T47D (cell line): ENCODE data around the gene TTC38.

ENCODE experiments used
- DNase-seq, 2 experiments: peaks; one replicate each; pipeline versions ENCODE4 v3.0.0 to v3.0.0-alpha.2; 2011 to 2012; ENCODE audit warnings: low read depth in 1 of 2, low spot score in 1 of 2
- JUND ChIP-seq: IDR thresholded peaks from 2 replicates; pipeline ENCODE4 v1.6.1; 2012; ENCODE audit warnings: low read depth
- in situ Hi-C: cut with HindIII; loops from 2 replicates; pipeline ENCODE4 v1.10.0; 2016; ENCODE audit warnings: low sequenced_read_pairs, low pct_unique_long_range_greater_than_20kb

Gene TTC38

DNA sequence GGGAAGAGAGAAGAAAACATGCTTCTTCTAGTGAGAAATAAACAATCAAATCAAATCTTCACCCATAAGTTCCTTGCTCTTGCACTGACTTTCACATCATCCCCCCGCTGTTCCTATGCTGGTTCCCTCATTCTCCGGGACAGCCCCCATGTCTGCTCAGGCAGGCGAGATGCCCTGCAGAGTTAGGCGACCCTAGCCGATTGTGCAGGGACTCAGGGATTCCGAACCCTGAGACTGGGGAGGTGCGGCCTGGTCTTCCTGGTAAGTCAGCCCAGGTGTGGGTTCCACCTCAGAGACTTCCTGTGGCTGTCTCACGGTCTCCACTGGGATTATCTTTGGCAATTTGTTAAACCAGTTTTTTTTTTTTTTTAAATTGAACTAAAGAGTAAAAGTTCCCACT lies 6.6 kb downstream of the TTC38 start:
- no peak for DNase-seq
- TF ChIP-seq JUND: no peak
- in situ Hi-C loops: no loop called here

DNA sequence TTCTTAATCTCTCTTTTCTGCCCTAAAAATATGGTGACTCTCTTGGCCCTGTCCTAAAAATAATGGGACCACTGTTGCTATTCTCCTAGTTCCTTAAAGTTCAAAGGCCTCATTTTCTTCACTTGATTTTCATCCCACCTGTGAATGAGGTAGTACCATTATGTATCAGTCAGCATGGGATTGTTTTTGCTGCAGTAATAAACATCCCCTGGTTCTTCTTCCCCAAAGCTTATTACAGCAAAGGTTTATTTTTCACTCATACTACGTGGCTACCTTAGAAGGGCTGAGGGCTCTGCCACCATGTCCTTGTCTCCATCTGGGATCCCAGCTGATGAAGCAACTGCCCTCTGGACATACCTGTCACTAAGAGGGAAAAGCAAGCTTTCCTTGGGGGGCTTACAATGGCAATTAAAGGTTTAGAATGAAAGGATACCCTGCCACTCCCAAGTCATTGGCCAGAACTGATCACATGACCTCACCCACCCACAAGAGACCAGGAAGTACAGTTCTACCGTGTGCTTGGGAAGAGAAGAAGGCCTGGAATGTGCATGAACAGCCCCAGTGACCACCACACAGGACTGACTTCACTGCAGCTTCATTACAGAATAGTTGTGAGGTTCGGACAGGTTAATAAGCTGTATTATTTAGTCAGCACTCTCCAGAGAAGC lies 7.8 kb downstream of the TTC38 start:
- no peak for TF ChIP-seq JUND
- no peak for DNase-seq
- in situ Hi-C loops: no loop called here

DNA sequence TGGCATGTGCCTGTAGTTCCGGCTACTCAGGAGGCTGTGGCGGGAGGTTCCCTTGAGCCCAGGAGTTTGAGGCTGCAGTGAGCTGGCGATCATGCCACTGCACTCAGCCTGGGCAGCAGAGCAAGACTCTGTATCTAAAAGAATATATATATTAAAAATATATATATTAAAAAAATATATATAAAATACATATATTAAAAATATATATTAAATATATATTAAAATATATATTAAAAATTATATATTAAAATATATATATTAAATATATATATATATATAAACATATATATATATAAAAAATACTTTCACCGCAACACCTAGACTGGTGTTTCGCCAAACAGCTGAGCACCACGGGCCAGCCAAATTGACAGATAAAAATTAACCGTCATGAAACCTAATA lies 8.8 kb downstream of the TTC38 start:
- in situ Hi-C loops: no loop called here
- no peak for DNase-seq
- no peak for TF ChIP-seq JUND

DNA sequence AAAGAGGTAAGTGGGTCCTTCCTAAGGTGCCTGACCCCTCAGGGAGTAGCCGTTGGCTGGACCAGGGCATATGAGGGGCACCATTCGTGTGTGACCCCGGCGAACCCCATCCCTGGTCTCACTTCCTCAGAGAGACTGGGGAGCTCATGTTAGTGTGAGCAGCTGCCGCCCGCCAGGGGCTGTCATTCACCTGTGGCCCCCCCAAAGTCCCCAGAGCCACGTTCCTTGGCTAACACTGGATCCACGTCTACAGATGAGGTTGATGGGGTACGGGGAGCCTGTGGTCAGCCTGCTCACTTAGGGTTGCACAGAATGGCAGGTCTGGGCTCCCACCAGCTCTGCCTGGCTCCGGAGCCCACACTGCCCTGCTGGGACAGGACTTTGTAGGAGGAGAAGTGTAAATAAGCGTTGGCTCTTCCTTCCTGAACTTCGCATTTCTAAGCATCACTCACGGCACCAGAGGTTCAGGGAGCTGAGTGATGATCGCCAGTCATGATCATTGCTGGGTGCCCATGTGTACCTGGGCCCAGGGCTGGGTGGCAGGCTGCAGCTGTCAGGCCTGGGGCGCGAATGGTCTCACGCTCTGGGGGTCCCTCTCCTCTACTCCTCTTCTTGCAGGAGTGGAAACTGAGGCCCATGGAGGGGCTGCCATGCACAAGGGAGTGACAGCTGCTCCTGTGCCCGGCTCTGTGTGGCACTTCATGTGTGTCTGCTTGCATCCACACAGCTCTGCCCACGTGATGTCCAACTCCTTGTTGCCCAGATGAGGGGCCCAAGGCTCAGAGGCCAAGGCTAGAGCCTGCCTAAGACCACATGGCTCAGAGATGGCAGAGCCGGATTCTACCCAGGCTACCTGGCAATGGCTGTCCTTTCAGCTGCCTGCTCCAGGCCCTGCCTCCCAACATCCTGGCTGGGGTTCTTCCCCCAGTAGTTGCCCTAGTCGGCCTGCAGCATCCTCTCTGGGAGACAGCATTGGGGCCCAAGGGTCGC lies 11.1 kb downstream of the TTC38 start:
- TF ChIP-seq JUND: no peak
- in situ Hi-C loops: no loop called here
- no peak for DNase-seq

DNA sequence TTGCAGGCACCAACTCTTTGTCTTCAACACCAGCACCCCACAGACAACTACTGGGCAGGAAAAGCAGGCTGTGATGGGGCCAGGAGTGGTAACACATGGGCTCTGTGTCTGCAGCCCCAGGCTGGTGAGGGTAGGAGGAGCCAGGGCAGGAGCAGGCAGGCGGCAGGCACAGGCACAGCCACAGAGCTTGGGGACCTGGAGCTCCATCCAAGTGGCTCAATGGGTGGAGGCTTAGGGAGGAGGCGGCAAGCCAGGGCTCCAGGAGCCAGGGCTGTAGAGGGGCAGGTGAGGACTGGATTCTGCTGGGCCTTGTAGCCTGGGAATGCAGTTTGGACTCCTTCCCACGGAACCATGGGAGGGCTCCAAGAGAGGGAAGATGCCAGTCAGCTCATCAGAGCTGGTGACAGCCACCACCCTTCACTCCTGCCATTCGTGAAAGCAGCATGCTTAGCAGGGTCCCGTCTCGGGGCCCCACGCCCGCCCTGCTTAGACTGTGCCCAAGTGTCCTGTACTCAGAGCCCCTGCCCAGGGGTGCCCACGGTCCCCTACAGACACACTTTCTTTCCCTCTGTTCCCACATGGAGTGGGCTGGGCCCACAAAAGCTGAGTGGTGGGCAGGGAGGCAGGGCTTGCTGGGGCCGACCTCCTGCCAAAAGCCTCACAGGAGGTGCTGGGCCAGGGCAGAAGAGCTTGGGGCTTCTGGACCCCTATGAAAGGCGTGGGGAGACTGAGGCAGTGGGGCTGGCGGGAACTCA lies 12.4 kb downstream of the TTC38 start:
- no peak for TF ChIP-seq JUND
- no peak for DNase-seq
- in situ Hi-C loops: no loop called here

DNA sequence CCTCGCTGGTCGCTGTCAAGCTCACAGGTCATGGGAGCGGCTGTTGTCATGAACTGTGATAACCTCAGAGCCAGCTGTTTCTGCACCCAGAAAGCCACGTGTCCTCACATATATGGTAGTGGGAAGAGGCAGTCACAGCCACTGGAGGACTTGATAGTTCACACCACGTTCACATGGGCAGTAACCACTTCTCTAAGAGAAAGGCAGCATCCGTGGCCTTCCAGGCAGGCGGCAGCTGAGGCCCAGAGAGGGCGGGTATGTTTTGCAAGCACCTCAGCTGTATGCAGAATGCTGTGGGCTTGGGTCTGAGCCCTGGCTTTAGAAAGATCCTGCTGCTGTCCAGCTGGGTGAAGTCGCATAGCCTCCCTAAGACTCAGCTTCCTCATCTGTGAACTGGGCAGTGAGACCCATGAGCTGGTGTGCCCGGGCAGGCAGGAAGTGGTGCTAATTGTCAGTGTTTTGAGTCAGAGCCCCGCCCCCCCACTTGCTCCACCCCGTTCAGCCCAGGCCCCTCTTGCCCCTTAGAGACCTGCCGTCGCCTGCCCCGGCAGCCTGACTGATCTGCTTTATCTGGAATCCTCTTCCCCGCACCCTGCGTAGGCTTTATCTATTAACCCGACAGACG lies 13.3 kb downstream of the TTC38 start:
- no peak for TF ChIP-seq JUND
- no peak for DNase-seq
- in situ Hi-C loops: no loop called here

DNA sequence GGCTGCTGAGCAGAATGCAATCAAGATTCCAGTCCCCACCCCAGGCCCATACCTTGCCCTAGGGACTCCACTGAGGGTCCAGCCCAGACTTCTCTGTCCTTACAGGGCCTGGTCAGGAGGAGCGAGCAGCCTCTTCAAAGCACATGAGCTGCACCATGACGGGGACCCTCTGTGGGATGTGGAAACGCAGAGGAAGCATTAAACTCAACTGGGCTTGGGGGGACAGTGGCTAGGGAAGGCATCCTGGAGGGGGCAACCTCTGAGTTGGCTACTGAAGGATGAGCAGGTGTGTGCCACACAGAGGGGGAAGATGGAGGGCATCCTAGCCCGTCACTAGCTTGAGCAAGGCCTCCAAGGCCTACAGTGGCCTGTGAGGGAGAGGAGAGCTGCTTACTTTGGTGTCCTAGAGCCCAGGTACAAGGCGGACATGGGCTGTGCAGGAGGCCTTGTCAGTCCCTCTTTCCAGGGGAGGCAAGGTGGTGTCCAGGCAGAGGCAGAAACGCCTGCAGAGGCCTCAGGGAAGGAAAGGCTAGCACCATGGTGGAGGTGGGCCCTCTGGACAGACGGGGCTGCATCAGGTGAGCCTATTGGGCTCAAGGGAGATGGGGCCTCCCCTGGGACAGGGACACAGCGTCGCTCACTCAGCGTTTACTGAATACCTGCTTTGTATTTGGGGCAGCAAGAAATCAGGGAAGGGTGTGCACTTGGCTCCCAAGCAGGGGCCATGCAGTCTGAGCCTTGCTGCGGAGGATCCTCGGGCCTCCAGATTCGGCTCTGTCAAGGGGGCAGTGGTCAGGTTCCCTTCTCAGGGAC lies 14.3 kb downstream of the TTC38 start:
- DNase-seq: no peak
- in situ Hi-C loops: no loop called here
- TF ChIP-seq JUND: no peak

DNA sequence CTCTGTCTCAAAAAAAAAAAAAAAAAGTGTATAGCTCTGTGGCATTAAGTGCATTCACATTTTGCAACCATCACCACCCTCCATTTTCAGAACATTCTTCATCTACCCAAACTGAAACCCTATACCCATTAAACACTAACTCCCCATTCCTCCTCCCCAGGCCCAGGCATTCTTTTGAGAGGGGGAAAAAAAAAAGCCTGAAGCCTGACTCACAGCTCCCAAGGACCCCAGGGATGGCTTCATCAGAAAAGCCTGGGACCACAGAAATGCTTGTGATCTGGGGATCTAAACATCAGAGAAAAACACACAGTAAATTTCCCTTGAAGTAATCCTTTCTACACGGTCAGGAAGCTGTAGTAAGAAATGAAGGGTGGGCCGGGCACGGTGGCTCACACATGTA lies 18.2 kb downstream of the TTC38 start:
- TF ChIP-seq JUND: no peak
- no peak for DNase-seq

DNA sequence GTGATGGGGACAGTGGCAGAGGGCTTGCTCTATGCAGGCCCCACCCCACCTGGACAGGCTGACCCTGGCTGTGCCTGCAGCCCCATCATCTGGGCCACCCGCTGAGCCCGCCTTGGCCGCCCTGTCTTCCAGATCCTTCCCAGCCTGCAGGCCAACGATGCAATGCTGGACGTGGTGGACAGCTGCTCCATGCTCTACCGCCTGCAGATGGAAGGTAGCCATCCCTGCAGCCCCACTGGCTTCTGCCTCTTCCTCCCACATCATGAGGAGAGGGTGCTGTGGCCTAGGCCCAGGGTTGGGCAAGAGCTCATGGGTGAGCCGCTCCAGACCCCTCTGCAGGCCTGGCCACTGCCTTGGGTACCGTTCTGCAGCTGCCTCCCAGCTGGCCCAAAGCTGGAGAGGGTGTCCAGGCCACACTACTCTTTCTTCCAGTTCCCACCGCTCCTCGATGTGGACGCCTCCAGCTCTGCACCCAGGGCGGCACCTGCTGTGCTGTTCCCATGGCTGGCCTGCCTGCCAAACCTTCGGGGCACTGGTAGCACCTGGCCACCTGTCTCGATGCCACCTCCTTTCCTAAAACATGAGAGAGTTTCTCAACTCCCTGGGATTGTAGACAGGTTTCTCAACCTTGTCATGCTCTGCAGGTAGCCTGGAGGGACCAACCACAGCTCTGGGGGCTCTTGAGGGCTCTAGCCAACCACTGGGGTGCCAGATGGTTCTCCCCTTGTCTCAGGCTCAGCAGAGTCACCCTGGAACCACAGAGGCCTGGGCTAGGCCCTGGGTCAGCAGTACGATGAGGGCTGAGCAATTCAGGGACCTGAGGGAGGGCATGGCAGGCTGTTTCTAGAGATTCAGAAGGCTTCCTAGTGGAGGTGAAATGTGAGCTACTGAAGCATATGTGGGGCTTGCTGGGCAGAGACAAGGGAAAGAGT lies 19.4 kb downstream of the TTC38 start:
- in situ Hi-C loops: no loop called here
- no peak for TF ChIP-seq JUND
- no peak for DNase-seq

More for the DNA sequence above, 18.2 kb downstream of the TTC38 start:
- in situ Hi-C loops: no loop called here

DNA sequence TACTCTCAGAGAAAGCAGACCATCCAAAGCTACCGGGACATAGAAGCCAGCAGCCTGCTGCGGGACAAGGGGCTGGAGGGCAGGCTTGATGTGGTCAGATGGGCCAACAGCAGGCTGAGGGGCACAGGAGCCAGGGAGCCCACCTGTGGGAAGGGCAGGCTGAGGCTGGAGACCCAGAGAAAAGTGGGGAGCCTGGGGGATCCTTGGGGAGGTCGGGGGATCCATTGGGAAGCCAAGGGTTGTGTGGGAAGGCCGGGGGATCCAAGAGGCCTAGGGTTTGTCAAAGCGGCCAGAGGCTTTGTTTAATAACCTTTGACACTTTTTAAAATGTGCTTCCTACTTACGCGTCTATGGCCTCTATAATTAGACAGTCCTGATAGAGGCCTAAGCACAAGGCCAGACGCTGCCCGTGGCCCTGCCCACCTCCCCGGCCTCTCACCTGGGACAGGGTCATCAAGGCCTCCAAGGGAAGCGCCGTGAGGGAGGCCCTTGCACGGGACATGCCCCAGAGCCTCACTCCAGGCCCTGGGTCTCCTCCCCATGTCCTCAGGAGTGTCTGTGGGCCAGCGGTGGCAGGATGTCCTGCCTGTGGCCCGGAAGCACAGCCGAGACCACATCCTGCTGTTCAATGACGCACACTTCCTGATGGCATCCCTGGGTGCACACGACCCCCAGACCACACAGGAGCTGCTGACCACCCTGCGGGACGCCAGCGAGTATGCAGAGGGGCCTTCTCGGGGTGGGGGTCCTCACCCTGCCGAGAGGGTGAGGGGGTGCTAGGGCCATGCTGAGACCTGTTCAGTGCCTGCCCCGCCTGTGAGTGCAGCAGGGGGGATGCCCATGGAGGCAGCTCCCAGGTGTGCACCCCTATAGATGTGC lies 20.3 kb downstream of the TTC38 start:
- TF ChIP-seq JUND: no peak
- DNase-seq: no peak
- in situ Hi-C loops: no loop called here
